Stomach (tissue), 9 donors: ENCODE data around the gene CIB4. TPM values are rescaled to one million over a fixed set of nuclear protein-coding genes. Genes with fewer than 3 reads are reported as not detected.

Experiments used
- DNase-seq, 2 donors: peaks; one replicate each; pipeline versions ENCODE4 v3.0.0 to v3.0.0-alpha.2; 2013 to 2019
- H3K27ac ChIP-seq, 5 donors: fragments of 200-600 bp in 4 of 5; sonication (generic) in 4 of 5; one replicate each; pipeline ENCODE4 v1.5.1; 2013 to 2019; ENCODE audit warnings: mild to moderate bottlenecking in 1 of 5, moderate library complexity in 1 of 5
- H3K27me3 ChIP-seq, 3 donors: fragments of 200-600 bp; sonication (generic); one replicate each; pipeline ENCODE4 v1.5.1; 2017 to 2019; ENCODE audit warnings: mixed run types in 1 of 3
- H3K36me3 ChIP-seq, 4 donors: fragments of 200-600 bp; sonication (generic); 1 replicate in 3 of 4; 2 replicates in 1 of 4; pipeline ENCODE4 v1.5.1; 2016 to 2019
- H3K4me1 ChIP-seq, 4 donors: fragments of 200-600 bp; sonication (generic); one replicate each; pipeline ENCODE4 v1.5.1; 2016 to 2019
- H3K4me3 ChIP-seq, 4 donors: fragments of 200-600 bp; sonication (generic) in 3 of 4; one replicate each; pipeline ENCODE4 v1.5.1; 2016 to 2019; ENCODE audit warnings: mild to moderate bottlenecking in 1 of 4
- H3K9me3 ChIP-seq, 4 donors: fragments of 200-600 bp; sonication (generic); one replicate each; pipeline ENCODE4 v1.5.1; 2016 to 2019
- EP300 ChIP-seq: sonication (generic); formaldehyde crosslinking; IDR thresholded peaks from one replicate; pipeline ENCODE4 v1.6.1; 2017; ENCODE audit warnings: antibody characterized with exemption
- POLR2A ChIP-seq, 4 donors: fragments of 450-650 bp; IDR thresholded peaks; one replicate each; pipeline ENCODE4 v1.6.1; 2016; ENCODE audit warnings: antibody characterized with exemption in 4 of 4, control low read depth in 2 of 4, mild to moderate bottlenecking in 1 of 4, moderate library complexity in 1 of 4
- POLR2AphosphoS5 ChIP-seq, 3 donors: sonication (generic); formaldehyde crosslinking; IDR thresholded peaks; one replicate each; pipeline ENCODE4 v1.6.1; 2016; ENCODE audit warnings: antibody characterized with exemption in 3 of 3
- WGBS, 5 donors: extraction: QIAGEN DNeasy Blood & Tissue Kit in 3 of 5; methylation state at CpG; one replicate each; pipeline versions ENCODE4 v1.1.5 to v1.1.7; 2013 to 2018; 5-methylcytosine and 5-hydroxymethylcytosine counted together
- intact Hi-C: fragments of 100-400 bp; cut with DNase I; formaldehyde crosslinking; loops from one replicate; pipeline ENCODE4 v1.15.1; 2023; ENCODE audit warnings: low total_unique reads
- polyA plus RNA-seq, 3 donors: library from polyadenylated mRNA; stranded (reverse); fragments of 200-250 nt; gene quantifications; one replicate each; pipeline ENCODE4 v1.2.3, GENCODE V29; 2013
- total RNA-seq, 5 donors: library from RNA; depleted of rRNA; stranded (reverse); fragments of >200 nt; gene quantifications; one replicate each; pipeline versions ENCODE4 v1.1.0 to v1.2.3, GENCODE V29; 2014 to 2016
- TF ChIP-seq, protein P1 (sequence below), 7 experiments: fragments of 450-650 bp in 4 of 7; fragments of 200-600 bp in 3 of 7; sonication (generic) in 3 of 7; IDR thresholded peaks; one replicate each; pipeline ENCODE4 v1.5.1; 2016 to 2019; ENCODE audit warnings: antibody characterized with exemption in 7 of 7, control low read depth in 2 of 7, mild to moderate bottlenecking in 1 of 7
- donor health status: healthy with polysubstance abuse.
- donor health status: Bipolar disorder and iron deficiency.
- donor health status: healthy.

Gene CIB4
- total and polyA plus RNA-seq, 8 donors: 1.8 TPM; not detected in 6

DNA sequence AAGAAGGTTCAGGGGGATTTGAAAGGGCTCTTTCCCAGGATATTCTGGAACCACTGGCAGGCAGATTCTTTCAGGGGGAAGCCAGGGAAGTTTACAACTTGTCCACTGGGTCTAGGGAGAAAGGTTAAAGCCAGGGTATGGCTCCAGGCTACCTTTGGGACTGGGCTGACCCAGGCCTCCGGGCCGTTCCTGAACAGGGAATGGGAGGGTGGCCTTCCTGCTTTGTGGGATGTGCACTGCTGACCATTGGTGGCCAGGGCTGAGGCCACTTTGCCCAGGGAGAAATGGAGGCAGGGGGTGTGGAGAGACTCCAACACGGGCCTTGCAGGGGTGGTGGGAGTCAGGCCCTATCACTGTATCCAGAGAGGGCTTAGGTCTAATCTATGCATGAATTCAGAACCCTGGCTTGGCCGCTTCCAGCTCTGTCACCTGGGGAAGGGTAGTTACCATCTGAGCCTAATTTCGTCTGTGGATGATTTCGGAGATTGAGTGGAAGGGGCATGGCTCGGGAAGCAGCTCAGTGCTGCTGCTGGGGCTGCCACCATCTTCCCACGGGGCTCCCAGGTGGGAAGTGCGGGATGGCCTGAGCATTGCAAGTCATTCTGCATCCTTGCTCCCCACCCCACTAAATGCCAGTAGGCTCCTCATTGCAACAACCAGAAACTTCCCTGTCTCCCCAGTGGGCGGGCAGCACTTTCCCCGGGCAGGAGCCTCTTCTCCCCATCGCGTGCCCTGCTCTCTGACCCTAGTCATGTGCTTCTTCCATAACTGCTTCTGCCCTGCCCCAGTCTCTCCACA is 106.1 kb downstream of the CIB4 start:
- no peak overlapping the region for H3K27ac ChIP-seq
- H3K27me3 ChIP-seq: peaks cover 0 to 9% (median 0%) of the 10 kb centered on the region in 3 donors
- H3K36me3 ChIP-seq: no peaks in the 10 kb centered on the region
- DNase-seq: no peak
- TF ChIP-seq, protein P1, sequence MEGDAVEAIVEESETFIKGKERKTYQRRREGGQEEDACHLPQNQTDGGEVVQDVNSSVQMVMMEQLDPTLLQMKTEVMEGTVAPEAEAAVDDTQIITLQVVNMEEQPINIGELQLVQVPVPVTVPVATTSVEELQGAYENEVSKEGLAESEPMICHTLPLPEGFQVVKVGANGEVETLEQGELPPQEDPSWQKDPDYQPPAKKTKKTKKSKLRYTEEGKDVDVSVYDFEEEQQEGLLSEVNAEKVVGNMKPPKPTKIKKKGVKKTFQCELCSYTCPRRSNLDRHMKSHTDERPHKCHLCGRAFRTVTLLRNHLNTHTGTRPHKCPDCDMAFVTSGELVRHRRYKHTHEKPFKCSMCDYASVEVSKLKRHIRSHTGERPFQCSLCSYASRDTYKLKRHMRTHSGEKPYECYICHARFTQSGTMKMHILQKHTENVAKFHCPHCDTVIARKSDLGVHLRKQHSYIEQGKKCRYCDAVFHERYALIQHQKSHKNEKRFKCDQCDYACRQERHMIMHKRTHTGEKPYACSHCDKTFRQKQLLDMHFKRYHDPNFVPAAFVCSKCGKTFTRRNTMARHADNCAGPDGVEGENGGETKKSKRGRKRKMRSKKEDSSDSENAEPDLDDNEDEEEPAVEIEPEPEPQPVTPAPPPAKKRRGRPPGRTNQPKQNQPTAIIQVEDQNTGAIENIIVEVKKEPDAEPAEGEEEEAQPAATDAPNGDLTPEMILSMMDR (IDR thresholded peaks at IDR 0.05): no peak
- TF ChIP-seq POLR2AphosphoS5 (IDR thresholded peaks at IDR 0.05) (no peak), EP300 (no peak), POLR2A (IDR thresholded peaks at IDR 0.05) (no peak)
- intact Hi-C loops: no loop called here
- no peak overlapping the region for H3K4me3 ChIP-seq
- H3K4me1 ChIP-seq: no peaks in the 10 kb centered on the region
- WGBS, 5 donors: 89 to 95% (median 91%) methylated on average over 12 to 13 of the region's 13 CpGs
- H3K9me3 ChIP-seq: no peaks in the 10 kb centered on the region

DNA sequence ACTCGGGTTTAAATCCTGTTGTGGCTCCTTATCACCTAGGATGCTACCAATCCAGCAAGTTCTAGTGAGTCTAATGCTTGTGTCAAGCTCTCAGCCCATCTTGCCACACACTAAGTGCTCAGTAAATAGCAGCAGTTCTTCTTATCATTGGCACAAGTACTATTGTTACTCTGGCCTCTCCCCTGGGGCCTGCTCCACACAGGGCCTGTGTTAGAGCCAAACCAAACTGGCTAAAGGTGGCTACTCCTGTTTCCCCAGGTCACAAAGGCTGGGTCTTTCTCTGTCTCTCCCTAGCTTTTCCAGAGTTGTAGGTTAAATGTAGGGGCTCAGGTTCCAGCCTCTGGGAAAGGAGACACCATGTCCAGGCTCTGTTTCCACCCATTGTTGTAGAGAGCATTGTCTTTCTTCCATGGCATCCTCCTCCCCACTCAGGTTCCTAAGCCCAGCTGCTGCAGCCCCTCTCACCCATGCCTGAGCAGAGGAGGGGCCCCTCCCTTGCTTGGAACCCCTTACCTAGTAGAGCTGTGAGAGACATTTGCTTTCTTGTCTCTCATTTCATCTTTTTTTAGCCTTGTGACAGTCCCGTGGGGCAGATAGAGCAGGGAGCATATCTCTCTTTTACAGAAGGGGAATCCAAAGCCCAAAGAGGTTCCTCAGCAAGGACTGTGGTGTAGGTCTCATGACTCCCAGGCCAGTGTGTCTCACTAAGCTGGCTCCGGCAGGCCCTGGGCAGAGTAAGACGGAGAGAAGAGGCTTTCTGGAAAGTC is 106.9 kb downstream of the CIB4 start:
- WGBS, 5 donors: 68 to 79% (median 71%) methylated on average over 4 of the region's 4 CpGs
- intact Hi-C loops: no loop called here
- H3K9me3 ChIP-seq: no peaks in the 10 kb centered on the region
- TF ChIP-seq POLR2A (IDR thresholded peaks at IDR 0.05) (no peak), EP300 (no peak), POLR2AphosphoS5 (IDR thresholded peaks at IDR 0.05) (no peak)
- TF ChIP-seq, protein P1 (IDR thresholded peaks at IDR 0.05): no peak
- H3K4me3 ChIP-seq: no peak overlapping the region
- peaks cover 0 to 9% (median 0%) of the 10 kb centered on the region in 3 donors for H3K27me3 ChIP-seq
- H3K36me3 ChIP-seq: no peaks in the 10 kb centered on the region
- peak in 1 of 2 donors; percentile 23 for DNase-seq
- no peak overlapping the region for H3K27ac ChIP-seq
- H3K4me1 ChIP-seq: no peaks in the 10 kb centered on the region

DNA sequence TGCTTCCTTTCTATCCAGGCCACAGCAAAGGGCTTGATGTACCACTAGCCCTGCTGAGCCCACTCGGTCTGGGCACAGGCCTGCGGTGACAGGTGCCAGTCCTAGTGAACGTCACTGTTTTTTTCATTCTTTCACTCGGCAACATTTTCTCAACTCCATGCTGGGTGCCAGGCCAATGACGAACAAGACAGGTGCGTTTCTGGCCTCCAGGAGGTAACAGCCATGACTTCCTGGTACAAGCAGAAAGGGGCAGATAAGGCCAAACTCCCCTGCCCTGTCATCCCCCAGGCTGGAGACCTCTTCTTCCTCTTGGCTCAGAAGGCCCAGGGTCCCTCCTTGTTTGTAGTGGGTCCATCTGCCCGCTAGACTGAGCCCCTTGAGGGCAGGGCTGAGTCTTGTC is 107.5 kb downstream of the CIB4 start:
- Histone ChIP-seq H3K9me3 (no peaks in the 10 kb centered on the region), H3K27ac (no peak overlapping the region), H3K4me1 (no peaks in the 10 kb centered on the region), H3K27me3 (peaks cover 0 to 9% (median 0%) of the 10 kb centered on the region in 3 donors), H3K36me3 (no peaks in the 10 kb centered on the region), H3K4me3 (no peak overlapping the region)
- WGBS, 5 donors: 71 to 84% (median 79%) methylated on average over 6 to 7 of the region's 7 CpGs
- no peak for TF ChIP-seq POLR2A (IDR thresholded peaks at IDR 0.05)
- TF ChIP-seq, protein P1 (IDR thresholded peaks at IDR 0.05): no peak
- TF ChIP-seq EP300: no peak
- no peak for TF ChIP-seq POLR2AphosphoS5 (IDR thresholded peaks at IDR 0.05)
- no peak for DNase-seq
- intact Hi-C loops: no loop called here

DNA sequence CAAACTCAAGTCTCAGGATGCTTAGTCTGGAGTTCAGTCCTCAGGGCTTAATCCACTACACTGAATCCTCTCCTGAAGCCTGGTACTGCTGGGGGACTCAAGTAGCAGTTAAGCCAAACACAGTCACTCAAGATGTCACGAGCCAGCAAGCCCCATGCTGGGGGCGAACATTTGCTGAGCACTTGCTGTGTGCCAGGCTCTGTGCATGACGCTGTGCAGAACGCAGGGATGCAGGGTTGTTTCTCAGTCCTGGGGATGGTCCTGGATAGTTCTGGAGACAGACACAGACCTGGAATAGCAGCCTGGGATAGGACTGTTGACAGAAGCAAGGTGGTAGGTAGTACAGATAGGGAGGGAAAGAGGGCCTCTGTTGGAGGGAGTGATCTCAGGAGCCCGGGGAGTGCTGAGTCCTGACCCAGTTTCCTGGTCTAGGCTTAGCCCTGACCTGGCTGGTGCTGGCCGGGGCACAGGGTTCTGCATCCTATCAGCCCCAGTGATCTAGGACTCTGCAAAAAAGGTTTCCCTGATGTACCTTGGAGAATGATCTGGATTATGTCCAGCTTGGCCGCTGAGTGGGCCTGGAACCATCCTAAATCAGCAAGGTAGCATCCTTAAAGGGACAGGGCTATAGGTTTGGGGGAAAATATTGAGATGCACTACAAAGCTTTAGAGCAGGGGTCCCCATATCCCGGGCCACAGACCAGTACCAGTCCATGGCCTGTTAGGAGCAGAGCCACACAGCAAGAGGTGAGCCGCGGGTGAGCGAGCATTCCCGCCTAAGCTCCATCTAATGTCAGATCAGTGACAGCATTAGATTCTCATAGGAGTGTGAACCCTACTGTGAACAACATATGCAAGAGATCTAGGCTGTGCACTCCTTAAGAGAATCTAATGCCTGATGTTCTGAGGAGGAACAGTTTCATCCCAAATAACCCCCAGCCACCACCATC is 108.6 kb downstream of the CIB4 start:
- WGBS, 5 donors: 86 to 90% (median 88%) methylated on average over 12 of the region's 12 CpGs
- intact Hi-C loops: no loop called here
- DNase-seq: no peak

More for the DNA sequence above, 108.6 kb downstream of the CIB4 start:
- H3K9me3 ChIP-seq: no peaks in the 10 kb centered on the region
- no peaks in the 10 kb centered on the region for H3K36me3 ChIP-seq
- H3K4me3 ChIP-seq: no peak overlapping the region
- no peaks in the 10 kb centered on the region for H3K4me1 ChIP-seq
- TF ChIP-seq POLR2A (IDR thresholded peaks at IDR 0.05) (no peak), EP300 (no peak), POLR2AphosphoS5 (IDR thresholded peaks at IDR 0.05) (no peak)
- TF ChIP-seq, protein P1 (IDR thresholded peaks at IDR 0.05): no peak
- H3K27me3 ChIP-seq: peaks cover 0 to 16% (median 0%) of the 10 kb centered on the region in 3 donors
- no peak overlapping the region for H3K27ac ChIP-seq
